HG03196 (cell line): ENCODE measurements around the gene GTPBP8.

ENCODE experiments used
- ATAC-seq: cut with Tn5 transposase; IDR thresholded peaks from one replicate; pipeline ENCODE4 v1.9.1; 2021; ENCODE audit not compliant: unreplicated experiment

GTPBP8 gene

DNA sequence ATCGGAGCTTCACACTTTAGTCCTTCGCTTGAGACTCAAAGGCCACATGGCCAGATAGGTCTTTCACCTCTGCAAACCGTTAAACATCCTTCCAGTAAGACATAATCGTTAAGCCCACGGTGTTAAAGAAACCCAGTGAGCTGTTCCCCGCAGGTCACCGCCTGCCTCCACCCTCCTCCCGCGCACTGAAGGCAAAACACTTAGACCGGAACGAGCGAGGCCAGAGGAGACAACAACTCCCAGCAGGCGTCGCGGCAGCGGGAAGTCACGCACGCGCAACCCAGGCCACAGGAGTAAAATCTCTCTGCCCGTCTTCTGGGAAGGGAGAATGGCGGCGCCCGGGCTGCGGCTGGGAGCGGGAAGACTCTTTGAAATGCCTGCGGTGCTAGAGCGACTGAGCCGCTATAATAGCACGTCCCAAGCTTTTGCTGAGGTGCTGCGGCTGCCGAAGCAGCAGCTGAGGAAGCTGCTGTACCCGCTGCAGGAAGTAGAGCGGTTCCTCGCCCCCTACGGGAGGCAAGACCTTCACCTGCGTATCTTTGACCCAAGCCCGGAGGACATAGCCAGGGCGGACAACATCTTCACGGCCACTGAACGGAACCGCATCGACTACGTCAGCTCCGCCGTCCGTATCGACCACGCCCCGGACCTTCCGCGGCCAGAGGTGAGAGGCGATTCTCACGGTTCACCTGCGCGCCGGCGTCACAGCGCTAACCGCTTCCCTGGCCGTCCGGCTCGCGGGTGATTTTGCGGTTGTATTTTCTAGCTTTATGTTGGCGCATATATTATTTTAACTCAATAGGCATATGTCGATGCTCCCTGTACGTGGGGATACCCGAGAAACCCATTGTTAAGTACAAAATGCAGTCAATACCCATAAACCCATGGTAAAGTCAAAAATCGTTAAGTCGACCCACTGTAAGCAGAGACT, at the start of gene GTPBP8:
Gene GTPBP8, plus strand, starts transcription at position 313 of the 931 bp plus-strand sequence. Its CDS starts 16 bp downstream, at position 329.
- ATAC-seq, result peak; percentile 90

DNA sequence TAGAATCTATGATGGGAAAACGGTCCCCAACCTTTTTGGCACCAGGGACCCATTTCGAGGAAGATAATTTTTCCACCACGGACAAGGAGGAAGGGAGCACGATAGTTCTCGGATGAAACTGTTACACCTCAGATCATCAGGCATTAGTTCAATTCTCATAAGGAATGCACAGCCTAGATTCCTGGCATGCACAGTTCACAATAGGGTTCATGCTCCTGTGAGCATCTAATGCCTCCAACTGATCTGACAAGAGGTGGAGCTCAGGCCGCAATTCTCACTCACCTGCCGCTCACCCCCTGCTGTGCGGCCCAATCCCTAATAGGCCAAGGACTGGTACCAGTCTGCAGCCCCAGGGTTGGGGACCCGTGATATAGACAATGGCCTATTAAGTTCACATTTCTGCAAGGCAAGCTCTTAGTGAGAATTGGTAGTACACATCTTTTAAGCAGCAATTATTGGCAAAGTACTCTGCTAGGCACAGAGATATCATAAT, 42.4 kb upstream of the GTPBP8 start:
- no peak for ATAC-seq

DNA sequence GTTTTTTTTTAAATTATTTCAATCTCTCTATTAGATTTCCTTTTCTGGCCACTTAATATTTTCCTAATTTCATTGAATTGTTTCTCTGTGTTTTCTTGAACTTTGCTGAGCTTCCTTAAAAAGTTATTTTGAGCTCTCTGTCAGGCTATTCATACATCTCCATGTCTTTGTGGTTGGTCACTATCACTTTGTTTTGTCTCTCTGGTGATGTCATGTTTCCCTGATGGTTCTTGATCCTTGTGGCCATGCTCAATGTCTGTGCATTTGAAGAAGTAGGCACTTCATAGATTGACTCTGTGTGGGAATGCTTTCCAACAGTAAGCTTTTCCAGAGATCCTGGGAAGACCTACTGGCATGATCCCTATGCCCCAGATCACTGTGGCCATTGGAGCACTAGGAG, 34.4 kb upstream of the GTPBP8 start:
- ATAC-seq, result no peak

DNA sequence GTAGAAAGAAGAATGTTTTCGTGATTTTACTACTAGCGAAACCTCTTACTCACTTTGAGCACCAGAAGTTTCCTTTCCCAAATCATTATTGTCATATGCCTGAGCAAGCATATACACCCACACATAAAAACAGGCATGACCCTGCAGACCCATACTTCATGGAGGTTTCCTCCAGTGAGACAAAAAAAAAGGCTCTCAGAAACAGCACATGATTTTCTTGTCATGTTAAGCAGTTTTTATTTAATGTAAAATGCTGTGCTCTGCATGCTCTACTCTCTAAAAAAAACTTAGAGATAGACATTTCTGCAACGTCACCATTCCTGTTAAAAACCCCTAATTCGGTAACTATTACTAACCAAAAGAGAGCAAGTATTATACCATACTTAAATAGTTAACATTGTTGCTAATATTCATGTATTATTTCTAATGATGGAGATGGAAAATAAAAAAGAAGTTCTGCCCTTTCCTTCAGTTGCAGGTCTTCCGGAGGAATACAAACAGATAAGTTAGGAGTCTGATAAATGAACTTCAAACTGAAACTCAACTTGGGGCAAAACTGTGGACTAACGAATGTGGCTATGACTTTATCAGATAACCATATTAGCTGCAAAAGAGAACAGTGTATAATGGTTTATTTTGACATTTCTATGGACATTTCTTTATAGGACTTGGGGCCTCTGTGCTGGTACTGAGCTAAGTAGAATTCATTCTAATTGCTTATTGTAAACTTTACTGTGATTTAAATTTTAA, 31.8 kb upstream of the GTPBP8 start:
- ATAC-seq, result peak; percentile 63

DNA sequence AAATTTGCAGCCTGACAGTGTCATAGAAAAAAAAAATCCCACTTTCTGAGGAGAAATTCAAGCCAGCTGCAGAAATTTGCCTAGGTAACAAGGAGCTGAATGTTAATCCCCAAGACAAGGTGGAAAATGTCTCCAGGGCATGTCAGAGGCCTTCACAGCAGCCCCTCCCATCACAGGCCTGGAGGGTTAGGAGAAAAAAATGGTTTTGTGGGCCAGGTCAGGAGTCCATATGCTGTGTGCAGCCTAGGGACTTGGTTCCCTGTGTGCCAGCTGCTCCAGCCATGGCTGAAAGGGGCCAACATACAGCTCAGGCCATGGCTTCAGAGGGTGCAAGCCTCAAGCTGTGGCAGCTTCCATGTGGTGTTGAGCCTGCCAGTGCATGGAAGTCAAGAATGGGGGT, 27.1 kb upstream of the GTPBP8 start:
- ATAC-seq, result no peak

DNA sequence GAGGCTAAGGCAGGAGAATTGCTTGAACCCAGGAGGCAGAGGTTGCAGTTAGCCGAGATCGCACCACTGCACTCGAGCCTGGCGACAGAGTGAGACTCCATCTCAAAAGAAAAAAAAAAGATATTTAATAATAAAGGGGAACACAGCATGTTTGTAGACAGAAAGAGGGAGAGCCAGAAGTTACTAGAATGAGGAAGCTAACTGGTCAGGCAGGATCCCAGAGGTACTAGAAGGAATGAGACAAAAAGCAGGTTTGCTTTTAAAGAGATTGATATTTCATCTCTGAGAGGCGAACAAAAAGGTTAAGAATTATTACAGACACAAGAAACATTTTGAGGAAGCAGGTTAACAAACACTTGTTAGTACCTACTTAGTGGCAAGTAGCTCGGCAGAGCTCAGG, 25.1 kb upstream of the GTPBP8 start:
- ATAC-seq, result no peak

DNA sequence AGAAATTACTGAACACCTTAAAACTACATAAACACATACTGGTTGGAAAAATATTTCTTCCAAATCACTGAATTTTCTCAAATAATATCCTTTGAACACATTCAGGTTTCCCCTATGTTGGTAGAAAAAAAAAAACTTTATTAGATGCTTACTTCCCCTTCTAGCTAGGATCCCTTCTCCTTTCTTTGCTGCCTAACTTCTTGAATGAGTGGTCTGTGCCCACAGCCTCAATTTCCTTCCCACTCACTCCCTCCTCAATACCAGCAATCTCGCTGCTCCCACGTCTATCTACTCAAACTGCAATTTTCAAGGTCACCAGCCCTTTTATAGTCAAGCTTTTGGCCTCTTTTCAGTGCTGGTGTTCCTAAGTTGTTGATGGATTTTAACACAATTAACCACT, 24.2 kb upstream of the GTPBP8 start:
- no peak for ATAC-seq

DNA sequence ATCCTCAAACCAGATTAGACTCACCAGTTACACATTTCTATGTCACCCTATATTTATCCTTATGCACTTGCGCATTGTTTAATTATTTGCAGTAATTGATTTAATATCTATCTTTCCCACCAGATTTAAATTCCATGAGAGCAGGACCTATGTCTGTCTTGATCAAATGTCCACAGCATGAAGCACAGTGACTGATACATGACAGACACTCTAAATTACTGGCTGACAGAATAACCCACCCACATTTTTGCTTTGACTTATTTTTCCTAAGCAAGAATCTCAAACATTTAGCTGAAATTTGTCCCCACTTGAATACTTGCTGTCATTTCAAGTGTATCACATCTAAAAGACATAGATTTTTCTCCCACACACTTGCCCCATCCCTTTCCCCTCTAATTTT, 23.4 kb upstream of the GTPBP8 start:
- no peak for ATAC-seq

GRCh38 chr3:112967828-112968227, 23.0 kb upstream of the GTPBP8 start:
- ATAC-seq, result no peak

GRCh38 chr3:112972158-112972557, 18.6 kb upstream of the GTPBP8 start:
- ATAC-seq, result no peak

- ATAC-seq, result peak; percentile 86
Observed at GRCh38 chr3:112973325-112974177, 17.2 kb upstream of the GTPBP8 start.

DNA sequence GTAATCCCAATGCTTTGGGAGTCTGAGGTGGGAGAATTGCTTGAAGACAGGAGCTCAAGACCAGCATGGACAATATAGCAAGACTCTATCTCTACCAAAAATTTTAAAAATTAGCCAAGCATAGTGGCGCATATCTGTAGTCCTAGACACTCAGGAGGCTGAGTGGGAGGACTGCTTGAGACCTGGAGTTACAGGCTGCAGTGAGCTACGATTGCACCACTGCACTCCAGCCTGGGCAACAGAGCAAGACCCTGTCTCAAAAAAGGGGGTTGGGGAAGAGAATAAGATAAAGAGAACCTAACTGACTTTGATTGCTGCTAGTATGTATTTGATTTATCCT, 16.6 kb upstream of the GTPBP8 start:
- no peak for ATAC-seq

- ATAC-seq, result no peak
Observed at GRCh38 chr3:112974894-112975293, 15.9 kb upstream of the GTPBP8 start, which contains the start of gene CD200R1. TSS of gene CD200R1 (minus strand) at chr3:112975103. CDS start at chr3:112974857, 246 bp downstream.

GRCh38 chr3:112976001-112976400, 14.8 kb upstream of the GTPBP8 start:
- no peak for ATAC-seq

DNA sequence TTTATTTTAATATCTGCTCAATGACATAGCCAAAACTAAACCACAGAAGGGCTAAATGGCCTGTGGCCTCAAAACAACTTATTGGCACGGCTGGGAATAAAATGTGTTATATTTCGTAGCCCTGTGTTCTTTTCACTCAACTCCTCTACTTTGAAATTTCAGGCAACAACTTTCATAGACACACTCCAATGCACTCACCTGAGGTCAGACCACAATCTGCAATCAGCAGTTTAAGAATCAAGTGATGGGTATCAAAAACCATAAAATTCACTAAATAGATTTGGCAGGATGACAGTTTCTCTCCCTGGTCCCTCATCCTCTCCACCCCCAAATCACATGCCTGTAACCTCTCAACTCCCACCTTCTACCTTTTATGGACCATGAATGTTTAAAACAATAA, 13.8 kb upstream of the GTPBP8 start:
- ATAC-seq, result no peak

GRCh38 chr3:112979244-112979832, 11.4 kb upstream of the GTPBP8 start:
- no peak for ATAC-seq

GRCh38 chr3:112980080-112980479, 10.7 kb upstream of the GTPBP8 start:
- ATAC-seq, result no peak

GRCh38 chr3:112982710-112983109, 8.1 kb upstream of the GTPBP8 start:
- ATAC-seq, result no peak

DNA sequence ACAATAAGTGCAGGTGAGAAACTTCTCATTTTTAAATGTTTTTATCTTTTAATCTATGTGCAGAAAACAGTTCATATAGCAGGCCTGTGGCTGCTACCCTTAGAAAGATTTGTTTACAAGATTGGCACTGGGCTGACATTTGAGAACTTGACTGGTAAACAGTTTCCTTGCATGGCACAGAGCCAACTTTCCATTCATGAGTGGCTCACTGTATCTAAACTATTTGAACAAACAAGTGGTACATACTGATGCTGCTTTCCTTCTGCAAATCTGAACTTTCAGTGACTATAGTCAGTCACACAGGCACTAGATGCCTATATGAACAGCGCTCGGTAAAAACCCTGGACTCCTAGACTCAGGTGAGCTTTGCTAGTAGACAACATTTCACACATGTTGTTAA, 6.3 kb upstream of the GTPBP8 start:
- no peak for ATAC-seq

- no peak for ATAC-seq
Observed at GRCh38 chr3:112987710-112988334, 3.0 kb upstream of the GTPBP8 start.
